K562 (cell line): Measurements from ENCODE around the gene PIM3. TPM values are rescaled to one million over a fixed set of nuclear protein-coding genes. Genes with fewer than 3 reads are reported as not detected.
A peak's percentile ranks its signal among the peaks of the same experiment; 100 is the strongest.

Experiments used
- ATAC-seq: fragments of 200-7000 bp; cut with Tn5 transposase; 3 replicates; pipeline ENCODE4 v1.9.1; 2020; ENCODE audit warnings: moderate library complexity
- BruUV-seq: library from RNA; stranded (reverse); fragments of 400-500 nt; replicated peaks from 2 replicates; lab custom pipeline; 2021; lab: Mats Ljungman, UMichigan
- CTCF ChIA-PET: fragments of 300-600 bp; formaldehyde crosslinking; extraction: SDS; loops from one replicate; lab custom pipeline; 2021; ENCODE audit warnings: low intra/inter-chr PET ratio; lab: Yijun Ruan, JAX
- POLR2A ChIA-PET: fragments of 300-600, 350-650 bp; sonication (Branson Sonifier 250); formaldehyde crosslinking; extraction: SDS; loops from one replicate; lab custom pipeline; 2021; ENCODE audit warnings: antibody characterized with exemption, inconsistent platforms; lab: Yijun Ruan, JAX
- DNase-seq, 4 experiments: peaks; one replicate each; pipeline versions ENCODE4 v3.0.0 to v3.0.0-alpha.2; 2011 to 2018; ENCODE audit warnings: low spot score in 3 of 4, mixed read lengths in 3 of 4; ENCODE audit errors: extremely low read depth in 1 of 4
- FAIRE-seq: peaks from 2 replicates; lab custom pipeline; 2011; peaks lifted over from hg19 to GRCh38; lab: Jason Lieb, UNC
- H2AFZ ChIP-seq: 2 replicates; pipeline ENCODE4 v1.6.0; 2011; ENCODE audit warnings: low read depth, low read length, control low read depth, inconsistent platforms
- H3K27ac ChIP-seq: fragments of 200-600 bp; 3 replicates; pipeline ENCODE4 v1.8.0; 2011; ENCODE audit warnings: low read depth, mild to moderate bottlenecking, control low read depth, inconsistent platforms, low read length, moderate library complexity, mixed read lengths; ENCODE audit errors: extremely low read depth
- H3K27me3 ChIP-seq, 2 experiments: fragments of 300-600 bp in 1 of 2; 2 replicates in 1 of 2; 3 replicates in 1 of 2; pipeline versions ENCODE4 v1.6.0 to v1.8.0; 2011; ENCODE audit warnings: inconsistent platforms in 2 of 2, low read length in 2 of 2, mild to moderate bottlenecking in 1 of 2, mixed read lengths in 1 of 2, moderate library complexity in 1 of 2; ENCODE audit not compliant: control insufficient read depth in 2 of 2, insufficient read depth in 2 of 2
- H3K36me3 ChIP-seq: fragments of 300-600 bp; 3 replicates; pipeline ENCODE4 v1.8.0; 2011; ENCODE audit warnings: mild to moderate bottlenecking, low read length, inconsistent platforms; ENCODE audit not compliant: control insufficient read depth, insufficient read depth
- H3K4me1 ChIP-seq, 2 experiments: fragments of 200-600 bp in 1 of 2; replicated peaks in 1 of 2; 2 replicates in 1 of 2; 3 replicates in 1 of 2; pipeline versions ENCODE4 v1.5.1 to v1.8.0; 2011; ENCODE audit warnings: inconsistent platforms in 2 of 2, low read length in 2 of 2, mild to moderate bottlenecking in 1 of 2, mixed read lengths in 1 of 2, moderate library complexity in 1 of 2; ENCODE audit not compliant: control insufficient read depth in 2 of 2, insufficient read depth in 2 of 2
- H3K4me2 ChIP-seq: 2 replicates; pipeline ENCODE4 v1.6.1; 2011; ENCODE audit warnings: low read length, control low read depth, inconsistent platforms, mixed read lengths; ENCODE audit not compliant: insufficient read depth
- H3K4me3 ChIP-seq: fragments of 200-600 bp; sonication (generic), shearing (Covaris generic); 2 replicates; pipeline ENCODE4 v1.5.1; 2016; ENCODE audit warnings: control low read depth, inconsistent platforms
- H3K79me2 ChIP-seq: fragments of 200-600 bp; 3 replicates; pipeline ENCODE4 v1.8.0; 2011; ENCODE audit warnings: low read length, inconsistent platforms; ENCODE audit not compliant: control insufficient read depth, insufficient read depth
- H3K9ac ChIP-seq, 2 experiments: 2 replicates each; pipeline versions ENCODE4 v1.6.0 to v1.6.1; 2011; ENCODE audit warnings: low read depth in 2 of 2, low read length in 2 of 2, control low read depth in 1 of 2, inconsistent platforms in 1 of 2, mild to moderate bottlenecking in 1 of 2, mixed read lengths in 1 of 2; ENCODE audit not compliant: insufficient read depth in 1 of 2
- H3K9me1 ChIP-seq: one replicate; pipeline ENCODE4 v1.6.0; 2011; ENCODE audit warnings: inconsistent platforms, mild to moderate bottlenecking, low read length, moderate library complexity; ENCODE audit not compliant: control insufficient read depth, insufficient read depth
- H3K9me3 ChIP-seq: replicated peaks from 2 replicates; pipeline ENCODE4 v1.5.1; 2011; ENCODE audit warnings: low read depth, low read length, inconsistent platforms; ENCODE audit not compliant: control insufficient read depth, insufficient read depth
- H4K20me1 ChIP-seq: replicated peaks from 2 replicates; pipeline ENCODE4 v1.6.1; 2011; ENCODE audit warnings: low read length, inconsistent platforms, mixed read lengths; ENCODE audit not compliant: control insufficient read depth, insufficient read depth
- C11orf30 ChIP-seq: fragments of 450-650 bp; IDR thresholded peaks from 2 replicates; pipeline ENCODE4 v1.6.1; 2016; ENCODE audit warnings: low read depth, mild to moderate bottlenecking
- CCAR2 ChIP-seq: fragments of 200-400 bp; formaldehyde crosslinking; IDR thresholded peaks from 2 replicates; pipeline ENCODE4 v1.6.1; 2017; ENCODE audit warnings: mild to moderate bottlenecking, low read depth, low read length
- CHAMP1 ChIP-seq: fragments of 450-650 bp; IDR thresholded peaks from 2 replicates; pipeline ENCODE4 v1.6.1; 2016; ENCODE audit warnings: mild to moderate bottlenecking
- E2F3 ChIP-seq: fragments of 250-450 bp; sonication (Bioruptor Pico); IDR thresholded peaks from 2 replicates; pipeline ENCODE4 v1.4.0; 2020; ENCODE audit warnings: mild to moderate bottlenecking
- HSF4 ChIP-seq: fragments of 250-450 bp; sonication (Bioruptor Pico); IDR thresholded peaks from 2 replicates; pipeline ENCODE4 v2.1.2; 2022; ENCODE audit warnings: mild to moderate bottlenecking, moderate library complexity, borderline replicate concordance
- NFIC ChIP-seq: fragments of 450-650 bp; IDR thresholded peaks from 2 replicates; pipeline ENCODE4 v1.6.1; 2017; ENCODE audit warnings: mild to moderate bottlenecking, inconsistent platforms
- NRF1 ChIP-seq, 2 experiments: fragments of 450-650 bp; IDR thresholded peaks in 1 of 2; conservative IDR thresholded peaks in 1 of 2; 2 replicates each; pipeline ENCODE4 v1.6.1; 2014; ENCODE audit warnings: mild to moderate bottlenecking in 2 of 2
- RBM22 ChIP-seq: fragments of 200-400 bp; formaldehyde crosslinking; IDR thresholded peaks from 2 replicates; pipeline ENCODE4 v1.6.1; 2018; ENCODE audit warnings: low read length, low read depth; ENCODE audit not compliant: poor library complexity, severe bottlenecking
- SNAPC5 ChIP-seq: fragments of 250-450 bp; sonication (Bioruptor Pico); IDR thresholded peaks from 2 replicates; pipeline ENCODE4 v1.8.0; 2021; ENCODE audit warnings: moderate library complexity, mild to moderate bottlenecking, inconsistent platforms
- SNIP1 ChIP-seq: fragments of 450-650 bp; IDR thresholded peaks from 2 replicates; pipeline ENCODE4 v1.7.1; 2017; ENCODE audit warnings: low read depth, mild to moderate bottlenecking
- TCFL5 ChIP-seq: fragments of 250-450 bp; sonication (Bioruptor Pico); conservative IDR thresholded peaks from 2 replicates; pipeline ENCODE4 v1.6.1; 2021; ENCODE audit warnings: mild to moderate bottlenecking, moderate library complexity, matching md5 sums
- ZFP1 ChIP-seq: fragments of 450-650 bp; formaldehyde crosslinking; IDR thresholded peaks from 2 replicates; pipeline ENCODE4 v1.4.0; 2020; ENCODE audit warnings: mild to moderate bottlenecking, mixed read lengths
- ZNF184 ChIP-seq: sonication (generic); formaldehyde crosslinking; IDR thresholded peaks from 2 replicates; pipeline ENCODE4 v1.5.0; 2020; ENCODE audit warnings: missing genetic modification reagents
- ZNF212 ChIP-seq: fragments of 450-650 bp; formaldehyde crosslinking; IDR thresholded peaks from 2 replicates; pipeline ENCODE4 v1.4.0; 2020; ENCODE audit warnings: mild to moderate bottlenecking
- ZNF449 ChIP-seq: fragments of 250-450 bp; sonication (Bioruptor Pico); IDR thresholded peaks from 2 replicates; pipeline ENCODE4 v1.8.0; 2022; ENCODE audit warnings: moderate library complexity, mild to moderate bottlenecking, inconsistent platforms
- ZNF639 ChIP-seq, 2 experiments: fragments of 200-800 bp in 1 of 2; sonication (Bioruptor generic) in 1 of 2; sonication (generic) in 1 of 2; formaldehyde crosslinking in 1 of 2; IDR thresholded peaks in 1 of 2; conservative IDR thresholded peaks in 1 of 2; 2 replicates each; pipeline versions ENCODE4 v1.5.0 to v1.6.1; 2016 to 2020; ENCODE audit warnings: missing compliant biosample characterization in 1 of 2, missing genetic modification characterization in 1 of 2, missing genetic modification reagents in 1 of 2
- ZNF764 ChIP-seq: fragments of 250-450 bp; sonication (Bioruptor Pico); IDR thresholded peaks from 2 replicates; pipeline ENCODE4 v1.4.0; 2020; ENCODE audit warnings: low read depth, mild to moderate bottlenecking, moderate library complexity
- WGBS: fragments of 100-300 bp; shearing (Covaris generic); methylation state at CpG from one replicate; pipeline ENCODE4 v1.1.6; 2016; ENCODE audit warnings: low coverage, mixed read lengths; ENCODE audit not compliant: insufficient coverage; ENCODE audit errors: missing lambda C conversion rate; 5-methylcytosine and 5-hydroxymethylcytosine counted together
- in situ Hi-C: fragments of 300-500 bp; cut with MboI; formaldehyde crosslinking; loops from 4 replicates; pipeline ENCODE4 v1.15.0; 2018; ENCODE audit warnings: inconsistent platforms, mixed read lengths
- intact Hi-C: fragments of 100-400 bp; cut with micrococcal nuclease; formaldehyde crosslinking; loops from 2 replicates; pipeline ENCODE4 v1.14.2; 2022
- polyA plus RNA-seq, 8 experiments: library from polyadenylated mRNA; depleted of rRNA in 4 of 8; stranded (reverse) in 5 of 8; unstranded in 3 of 8; fragments of >200 nt; fragmentation: Nextera tagmentation in 2 of 8; fragmentation: Illumina TruSeq in 1 of 8; extraction: Ambion mirVana in 2 of 8; extraction: Trizol in 1 of 8; gene quantifications; 2 replicates each; pipeline versions ENCODE4 v1.2.1 to v1.2.3, GENCODE V29; 2011 to 2014; ENCODE audit warnings: inconsistent platforms in 1 of 8, missing spikeins in 1 of 8
- total RNA-seq, 7 experiments: library from RNA; depleted of rRNA in 6 of 7; stranded (reverse); fragments of >200 nt in 6 of 7; fragmentation: Illumina TruSeq in 2 of 7; extraction: Trizol in 2 of 7; gene quantifications; 2 replicates each; pipeline versions ENCODE4 v1.2.1 to v1.2.3, GENCODE V29; 2011 to 2021; ENCODE audit warnings: low replicate concordance in 1 of 7

Gene PIM3
- total and polyA plus RNA-seq, 9 of the 15 experiments (the other 6 are each of a cell fraction or from before 2014, with no cell fraction given), result 0.24 to 40.5 (median 5.3) TPM

- peak overlapping the region; percentile 74; the same call in 1 of the 2 replicates for H2AFZ ChIP-seq
- H3K9ac ChIP-seq, result peak overlapping the region in 1 of 2 experiments; percentile 81; a peak in 2 of 4 replicates
- TF ChIP-seq HSF4 (CRISPR knock-in tag) (no peak), ZNF764 (CRISPR knock-in tag) (no peak), NRF1 (conservative IDR thresholded peaks at IDR 0.05 in 1 of 2, IDR thresholded peaks at IDR 0.05 in 1 of 2) (peak; percentile 16 to 34; a peak in 1 of 4 replicates), RBM22 (no peak), ZFP1 (CRISPR knock-in tag) (no peak), TCFL5 (no peak), NFIC (peak; percentile 21; the same call in 1 of the 2 replicates), SNAPC5 (CRISPR knock-in tag) (no peak), C11orf30 (no peak), CHAMP1 (no peak), SNIP1 (no peak), CCAR2 (no peak), ZNF212 (CRISPR knock-in tag) (no peak), ZNF449 (CRISPR knock-in tag) (no peak), E2F3 (CRISPR knock-in tag) (no peak), ZNF639 (CRISPR knock-in tag; conservative IDR thresholded peaks at IDR 0.05 in 1 of 2, IDR thresholded peaks at IDR 0.05 in 1 of 2) (no peak), ZNF184 (CRISPR knock-in tag) (no peak)
Observed at GRCh38 chr22:49946612-49947295, 13.8 kb upstream of the PIM3 start.

More at GRCh38 chr22:49946612-49947295, 13.8 kb upstream of the PIM3 start:
- ChIA-PET CTCF (no interaction called here), POLR2A (interaction anchor here (0.5 to 1.6 kb wide), 5 partner anchors 13 to 381 kb away, joined by 3 to 9 read pairs (median 3); partner anchors contain the start of gene PIM3)
- ATAC-seq (peak; percentile 39; the same call in 1 of the 3 replicates), FAIRE-seq (no peak), DNase-seq (no peak)
- peaks cover 8 to 88% of the 10 kb centered on the region in 2 experiments; a peak in 3 of 5 replicates for H3K4me1 ChIP-seq
- H3K27me3 ChIP-seq, result no peaks in the 10 kb centered on the region
- no TSS peak for BruUV-seq
- no peak overlapping the region for H3K27ac ChIP-seq
- H3K4me3 ChIP-seq, result no peak overlapping the region
- no peaks in the 10 kb centered on the region for H4K20me1 ChIP-seq
- no peaks in the 10 kb centered on the region for H3K36me3 ChIP-seq
- H3K9me1 ChIP-seq, result no peaks in the 10 kb centered on the region
- no peaks in the 10 kb centered on the region for H3K9me3 ChIP-seq
- intact Hi-C loops, result no loop called here
- 72% methylated on average over 11 of the region's 17 CpGs for WGBS
- no peak overlapping the region for H3K4me2 ChIP-seq
- in situ Hi-C loops, result no loop called here
- H3K79me2 ChIP-seq, result no peaks in the 10 kb centered on the region
